Central memory CD8-positive, alpha-beta T cell (primary cell): ENCODE results near the gene TSSK2.

Source experiments
- ATAC-seq: fragments of 150-1000 bp; cut with Tn5 transposase; replicated peaks from 2 replicates; pipeline ENCODE4 v1.10.0; 2022; ENCODE audit warnings: mild to moderate bottlenecking, moderate FRiP score, moderate number of reproducible peaks; ENCODE audit not compliant: poor library complexity, severe bottlenecking; ENCODE audit errors: extremely low read depth
- DNase-seq, 2 donors: peaks; one replicate each; pipeline ENCODE4 v3.0.0; 2021; ENCODE audit warnings: low spot score in 2 of 2
- H3K27ac Mint-ChIP-seq: one replicate; pipeline ENCODE4 v1.8.0; 2022; ENCODE audit warnings: low read depth, mild to moderate bottlenecking, moderate library complexity, mixed read lengths
- H3K27me3 Mint-ChIP-seq: one replicate; pipeline ENCODE4 v1.8.0; 2022; ENCODE audit warnings: mixed read lengths
- H3K36me3 Mint-ChIP-seq: one replicate; pipeline ENCODE4 v1.8.0; 2022; ENCODE audit warnings: mild to moderate bottlenecking, moderate library complexity, mixed read lengths; ENCODE audit not compliant: insufficient read depth
- H3K4me1 Mint-ChIP-seq: one replicate; pipeline ENCODE4 v1.8.0; 2022; ENCODE audit warnings: mixed read lengths
- H3K4me3 Mint-ChIP-seq: one replicate; pipeline ENCODE4 v1.8.0; 2022; ENCODE audit warnings: mild to moderate bottlenecking, moderate library complexity, mixed read lengths
- H3K9me3 Mint-ChIP-seq: one replicate; pipeline ENCODE4 v1.8.0; 2022; ENCODE audit warnings: mixed read lengths

Gene TSSK2

DNA sequence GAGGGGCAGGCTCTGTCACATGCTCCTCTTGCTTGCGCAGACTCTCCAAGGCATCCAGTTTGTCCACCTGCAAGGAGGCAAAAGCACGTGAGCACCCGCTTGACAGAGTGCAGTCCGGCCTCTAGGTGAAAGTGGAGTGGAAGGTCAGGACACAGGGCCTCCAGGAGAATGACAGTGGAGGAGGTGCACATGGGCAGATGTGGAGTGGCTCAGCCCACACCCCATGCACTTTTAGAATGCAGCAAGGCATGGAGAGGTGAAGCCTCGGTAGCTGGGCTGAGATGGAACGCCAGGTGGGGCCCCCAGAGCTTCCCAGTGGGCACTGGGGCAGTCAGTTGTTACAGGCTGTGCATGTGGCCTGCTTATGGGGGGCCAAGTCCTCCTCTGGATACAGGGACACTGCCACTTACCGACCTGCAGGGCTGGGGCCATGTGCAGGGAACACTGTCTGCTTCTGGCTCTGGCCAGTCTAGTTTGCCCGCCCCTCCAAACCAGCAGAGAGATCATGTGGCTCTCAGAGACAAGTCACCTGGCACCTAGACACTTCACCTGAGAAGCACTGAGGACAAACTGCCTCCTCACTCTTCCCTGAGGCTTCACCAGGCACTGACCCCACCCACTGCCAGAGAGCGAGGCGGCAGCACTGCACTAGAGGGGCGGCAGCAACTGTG is 49.8 kb downstream of the TSSK2 start:
- ATAC-seq, result no peak
- no peak overlapping the region for H3K4me3 Mint-ChIP-seq
- H3K36me3 Mint-ChIP-seq, result peaks cover 3% of the 10 kb centered on the region
- DNase-seq, result no peak
- no peaks in the 10 kb centered on the region for H3K9me3 Mint-ChIP-seq
- peaks cover 10% of the 10 kb centered on the region for H3K4me1 Mint-ChIP-seq
- peaks cover 8% of the 10 kb centered on the region for H3K27me3 Mint-ChIP-seq
- no peak overlapping the region for H3K27ac Mint-ChIP-seq

- DNase-seq, result no peak
- no peak for ATAC-seq
- Mint-ChIP-seq H3K27me3 (peaks cover 8% of the 10 kb centered on the region), H3K9me3 (no peaks in the 10 kb centered on the region), H3K4me1 (peaks cover 10% of the 10 kb centered on the region), H3K27ac (peak overlapping the region; percentile 84), H3K4me3 (no peak overlapping the region), H3K36me3 (peaks cover 1% of the 10 kb centered on the region)
Measured at GRCh38 chr22:19181786-19182471, 50.8 kb downstream of the TSSK2 start.
